ENCODE results near the gene ZNF410. TPM values are rescaled to one million over a fixed set of nuclear protein-coding genes. Genes with fewer than 3 reads are reported as not detected.
"Not testable (repeated sequence)": the region's sequence is repeated elsewhere in the genome, so short reads cannot be mapped to it uniquely, and the experiment has no call there.

Gene ZNF410
- total and polyA plus RNA-seq, 5 donors from 2014 or later: 76.8 to 93.2 (median 82.6) TPM

DNA sequence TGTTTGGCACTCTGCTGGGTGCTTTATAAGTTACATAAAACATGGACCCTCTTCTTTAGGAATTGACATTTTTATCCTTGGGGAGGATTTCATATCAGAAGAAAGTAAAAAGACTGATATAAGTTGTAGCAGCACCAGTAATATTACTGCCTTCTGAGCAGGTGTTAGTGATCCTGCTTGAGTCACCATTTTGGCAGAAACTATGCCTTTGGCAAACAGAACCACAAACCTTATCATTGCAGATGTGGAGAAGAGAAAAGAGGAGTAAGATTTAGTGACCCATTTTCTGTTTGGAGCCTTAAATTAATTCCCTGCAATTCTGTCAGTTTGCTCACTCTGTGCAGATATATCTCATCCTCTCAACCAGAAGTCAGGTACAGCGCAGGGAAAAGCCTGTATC is 23.0 kb downstream of the ZNF410 start:
- peaks cover 6 to 13% (median 7%) of the 10 kb centered on the region in 4 donors for H3K4me1 Mint-ChIP-seq
- Histone ChIP-seq H3K4me3 (ENCODE audit: low read depth, low read length) (no peak overlapping the region), H3K27me3 (ENCODE audit: control insufficient read depth, insufficient read depth, low read length) (no peaks in the 10 kb centered on the region), H3K9me3 (ENCODE audit: control insufficient read depth in 2 of 2, low read length in 2 of 2) (peaks cover 0 to 6% of the 10 kb centered on the region in 2 experiments), H3K4me1 (ENCODE audit: control insufficient read depth, insufficient read depth, low read length, poor library complexity, severe bottlenecking) (no peaks in the 10 kb centered on the region), H3K27ac (ENCODE audit: insufficient read depth, low read length, poor library complexity, severe bottlenecking) (no peak overlapping the region), H3K36me3 (ENCODE audit: control insufficient read depth, insufficient read depth, low read length) (peaks cover 84% of the 10 kb centered on the region)
- H3K27me3 Mint-ChIP-seq: no peaks in the 10 kb centered on the region
- DNase-seq: no peak
- H3K36me3 Mint-ChIP-seq: peaks cover 70% of the 10 kb centered on the region
- H3K9me3 Mint-ChIP-seq: peaks cover 0 to 13% (median 2%) of the 10 kb centered on the region in 7 donors
- no peak for ATAC-seq (ENCODE audit: low read depth in 2 of 2)
- H3K4me3 Mint-ChIP-seq: no peak overlapping the region
- peak overlapping the region in 1 of 3 donors; percentile 66 for H3K27ac Mint-ChIP-seq

DNA sequence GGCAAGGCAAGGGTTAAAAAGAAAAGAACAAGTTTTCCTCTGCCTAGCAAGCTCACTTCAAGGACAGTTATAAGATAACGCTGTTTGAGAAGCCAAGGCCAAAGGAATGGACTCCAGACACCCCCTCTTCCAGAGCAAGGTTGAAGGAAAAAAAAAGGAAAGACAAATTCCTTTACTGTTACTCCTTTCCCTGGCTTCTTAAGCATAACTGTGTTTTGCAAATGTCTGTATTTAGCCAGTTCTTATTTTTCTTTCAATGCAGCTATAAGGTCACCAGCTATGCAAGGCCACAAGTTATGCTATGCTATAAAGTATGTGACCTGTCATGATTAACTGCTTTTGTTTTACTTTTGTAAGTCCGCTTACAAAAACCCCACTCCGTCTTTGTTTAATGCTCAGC is 26.6 kb downstream of the ZNF410 start:
- no peak overlapping the region for H3K27ac Mint-ChIP-seq
- Histone ChIP-seq H3K27me3 (ENCODE audit: control insufficient read depth, insufficient read depth, low read length) (no peaks in the 10 kb centered on the region), H3K27ac (ENCODE audit: insufficient read depth, low read length, poor library complexity, severe bottlenecking) (no peak overlapping the region), H3K4me3 (ENCODE audit: low read depth, low read length) (no peak overlapping the region), H3K4me1 (ENCODE audit: control insufficient read depth, insufficient read depth, low read length, poor library complexity, severe bottlenecking) (no peaks in the 10 kb centered on the region), H3K36me3 (ENCODE audit: control insufficient read depth, insufficient read depth, low read length) (peaks cover 63% of the 10 kb centered on the region), H3K9me3 (ENCODE audit: control insufficient read depth in 2 of 2, low read length in 2 of 2) (peaks cover 0 to 6% of the 10 kb centered on the region in 2 experiments)
- peaks cover 60% of the 10 kb centered on the region for H3K36me3 Mint-ChIP-seq
- H3K4me3 Mint-ChIP-seq: no peak overlapping the region
- no peaks in the 10 kb centered on the region for H3K27me3 Mint-ChIP-seq
- peaks cover 0 to 13% (median 2%) of the 10 kb centered on the region in 7 donors for H3K9me3 Mint-ChIP-seq
- no peak for ATAC-seq (ENCODE audit: low read depth in 2 of 2)
- no peak for DNase-seq
- H3K4me1 Mint-ChIP-seq: peaks cover 6 to 17% (median 13%) of the 10 kb centered on the region in 4 donors

DNA sequence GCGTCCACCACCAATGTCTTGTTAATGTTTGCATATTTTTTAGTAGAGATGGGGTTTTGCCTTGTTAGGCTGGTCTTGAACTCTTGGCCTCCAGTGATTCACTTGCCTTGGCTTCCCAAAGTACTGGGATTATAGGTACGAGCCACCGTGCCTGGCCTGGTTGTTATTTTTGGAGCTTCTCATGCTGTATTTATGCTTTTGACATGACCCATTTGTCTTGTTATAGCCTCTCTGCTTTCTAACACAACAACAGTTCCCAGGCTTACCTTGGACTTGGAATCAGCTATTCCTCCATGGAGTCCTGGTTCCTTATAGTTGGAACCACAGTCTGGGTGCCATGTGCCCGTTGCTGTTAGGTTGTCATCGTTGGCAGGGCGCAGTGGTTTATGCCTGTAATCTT is 29.7 kb downstream of the ZNF410 start:
- Mint-ChIP-seq H3K4me3 (no peak overlapping the region), H3K36me3 (peaks cover 44% of the 10 kb centered on the region), H3K27ac (peak overlapping the region in 1 of 3 donors; percentile 71), H3K4me1 (peaks cover 0 to 12% (median 10%) of the 10 kb centered on the region in 4 donors), H3K9me3 (peaks cover 0 to 11% (median 2%) of the 10 kb centered on the region in 7 donors), H3K27me3 (no peaks in the 10 kb centered on the region)
- H3K27me3 ChIP-seq (ENCODE audit: control insufficient read depth, insufficient read depth, low read length): no peaks in the 10 kb centered on the region
- peaks cover 61% of the 10 kb centered on the region for H3K36me3 ChIP-seq (ENCODE audit: control insufficient read depth, insufficient read depth, low read length)
- no peak for ATAC-seq (ENCODE audit: low read depth in 2 of 2)
- DNase-seq: no peak
- H3K9me3 ChIP-seq (ENCODE audit: control insufficient read depth in 2 of 2, low read length in 2 of 2): peaks cover 0 to 6% of the 10 kb centered on the region in 2 experiments
- no peak overlapping the region for H3K27ac ChIP-seq (ENCODE audit: insufficient read depth, low read length, poor library complexity, severe bottlenecking)
- no peaks in the 10 kb centered on the region for H3K4me1 ChIP-seq (ENCODE audit: control insufficient read depth, insufficient read depth, low read length, poor library complexity, severe bottlenecking)
- no peak overlapping the region for H3K4me3 ChIP-seq (ENCODE audit: low read depth, low read length)

DNA sequence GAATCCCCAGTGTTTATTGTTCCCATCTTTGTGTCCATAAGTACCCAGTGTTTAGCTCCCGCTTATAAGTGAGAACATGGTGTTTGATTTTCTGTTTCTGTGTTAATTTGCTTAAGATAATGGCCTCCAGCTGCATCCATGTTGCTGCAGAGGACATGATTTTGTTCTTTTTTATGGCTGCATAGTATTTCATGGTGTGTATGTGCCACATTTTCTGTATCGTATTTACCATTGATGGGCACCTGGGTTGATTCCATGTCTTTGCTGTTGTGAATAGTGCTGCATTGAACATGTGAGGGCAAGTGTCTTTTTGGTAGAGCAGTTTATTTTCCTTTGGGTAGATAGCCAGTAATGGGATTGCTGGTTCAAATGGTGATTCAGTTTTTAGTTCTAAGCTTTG is 32.8 kb downstream of the ZNF410 start:
- not testable (repeated sequence) for H3K27me3 ChIP-seq (ENCODE audit: control insufficient read depth, insufficient read depth, low read length); H3K9me3 Mint-ChIP-seq; H3K4me1 ChIP-seq (ENCODE audit: control insufficient read depth, insufficient read depth, low read length, poor library complexity, severe bottlenecking); H3K27ac ChIP-seq (ENCODE audit: insufficient read depth, low read length, poor library complexity, severe bottlenecking); H3K27me3 Mint-ChIP-seq; DNase-seq; H3K9me3 ChIP-seq (ENCODE audit: control insufficient read depth in 2 of 2, low read length in 2 of 2); H3K4me3 Mint-ChIP-seq; ATAC-seq (ENCODE audit: low read depth in 2 of 2); H3K4me3 ChIP-seq (ENCODE audit: low read depth, low read length)
- H3K36me3 ChIP-seq (ENCODE audit: control insufficient read depth, insufficient read depth, low read length): peaks cover 67% of the 10 kb centered on the region
- H3K27ac Mint-ChIP-seq: peak overlapping the region in 2 of 3 donors; percentile 20 to 73
- H3K4me1 Mint-ChIP-seq: peaks cover 0 to 12% (median 9%) of the 10 kb centered on the region in 4 donors
- peaks cover 33% of the 10 kb centered on the region for H3K36me3 Mint-ChIP-seq

DNA sequence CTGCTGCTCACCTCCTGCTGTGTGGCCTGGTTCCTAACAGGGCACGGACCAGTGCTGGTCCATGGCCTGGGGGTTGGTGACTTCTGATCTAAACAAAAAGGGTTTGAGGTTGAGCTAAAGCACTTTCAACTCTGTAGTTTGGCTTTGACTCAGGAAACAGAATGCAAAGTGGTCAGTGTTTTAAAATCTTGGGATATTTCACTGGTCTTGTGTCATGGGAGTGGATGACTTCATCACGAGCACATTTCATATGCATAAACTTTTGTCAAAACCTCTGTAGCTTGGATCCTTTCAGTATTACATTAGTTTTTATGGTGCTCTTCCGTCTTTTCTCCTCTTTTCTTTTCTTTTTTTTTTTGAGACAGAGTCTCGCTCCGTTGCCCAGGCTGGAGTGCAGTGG is 37.7 kb downstream of the ZNF410 start:
- Mint-ChIP-seq H3K27me3 (no peaks in the 10 kb centered on the region), H3K4me3 (no peak overlapping the region), H3K9me3 (no peaks in the 10 kb centered on the region), H3K4me1 (peaks cover 4 to 7% (median 4%) of the 10 kb centered on the region in 4 donors), H3K36me3 (peaks cover 48% of the 10 kb centered on the region), H3K27ac (no peak overlapping the region)
- no peak overlapping the region for H3K27ac ChIP-seq (ENCODE audit: insufficient read depth, low read length, poor library complexity, severe bottlenecking)
- H3K9me3 ChIP-seq (ENCODE audit: control insufficient read depth in 2 of 2, low read length in 2 of 2): no peaks in the 10 kb centered on the region
- ATAC-seq (ENCODE audit: low read depth in 2 of 2): no peak
- no peaks in the 10 kb centered on the region for H3K27me3 ChIP-seq (ENCODE audit: control insufficient read depth, insufficient read depth, low read length)
- no peak for DNase-seq
- H3K4me3 ChIP-seq (ENCODE audit: low read depth, low read length): no peak overlapping the region
- H3K36me3 ChIP-seq (ENCODE audit: control insufficient read depth, insufficient read depth, low read length): peaks cover 96% of the 10 kb centered on the region
- H3K4me1 ChIP-seq (ENCODE audit: control insufficient read depth, insufficient read depth, low read length, poor library complexity, severe bottlenecking): no peaks in the 10 kb centered on the region

DNA sequence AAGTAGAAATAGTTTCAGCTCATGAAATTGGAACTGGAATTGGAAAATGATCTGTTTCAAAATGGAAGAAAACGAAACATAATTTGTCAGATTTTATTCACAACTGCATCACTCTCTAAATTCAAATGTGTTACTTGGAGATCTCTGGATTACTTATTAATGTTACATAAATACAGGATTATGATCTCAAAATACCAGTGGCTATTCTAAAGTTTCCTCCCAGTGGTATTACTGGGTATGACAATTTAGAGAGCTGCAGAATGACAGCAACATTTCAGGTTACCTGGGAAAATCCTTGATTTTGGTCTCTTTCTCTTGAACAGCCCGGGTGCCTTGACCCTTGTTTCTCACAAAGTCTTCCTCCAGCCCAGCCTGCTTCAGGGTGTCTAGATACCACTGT is 49.0 kb downstream of the ZNF410 start:
- Mint-ChIP-seq H3K36me3 (peaks cover 26% of the 10 kb centered on the region), H3K27me3 (no peaks in the 10 kb centered on the region), H3K4me1 (peaks cover 0 to 5% (median 3%) of the 10 kb centered on the region in 4 donors), H3K9me3 (peaks cover 0 to 2% (median 0%) of the 10 kb centered on the region in 7 donors), H3K27ac (peak overlapping the region in 1 of 3 donors; percentile 52), H3K4me3 (no peak overlapping the region)
- Histone ChIP-seq H3K4me3 (ENCODE audit: low read depth, low read length) (no peak overlapping the region), H3K27me3 (ENCODE audit: control insufficient read depth, insufficient read depth, low read length) (no peaks in the 10 kb centered on the region), H3K36me3 (ENCODE audit: control insufficient read depth, insufficient read depth, low read length) (peaks cover 45% of the 10 kb centered on the region), H3K4me1 (ENCODE audit: control insufficient read depth, insufficient read depth, low read length, poor library complexity, severe bottlenecking) (no peaks in the 10 kb centered on the region), H3K27ac (ENCODE audit: insufficient read depth, low read length, poor library complexity, severe bottlenecking) (no peak overlapping the region), H3K9me3 (ENCODE audit: control insufficient read depth in 2 of 2, low read length in 2 of 2) (no peaks in the 10 kb centered on the region)
- DNase-seq (peak in 1 of 3 donors; percentile 9), ATAC-seq (ENCODE audit: low read depth in 2 of 2) (no peak)

DNA sequence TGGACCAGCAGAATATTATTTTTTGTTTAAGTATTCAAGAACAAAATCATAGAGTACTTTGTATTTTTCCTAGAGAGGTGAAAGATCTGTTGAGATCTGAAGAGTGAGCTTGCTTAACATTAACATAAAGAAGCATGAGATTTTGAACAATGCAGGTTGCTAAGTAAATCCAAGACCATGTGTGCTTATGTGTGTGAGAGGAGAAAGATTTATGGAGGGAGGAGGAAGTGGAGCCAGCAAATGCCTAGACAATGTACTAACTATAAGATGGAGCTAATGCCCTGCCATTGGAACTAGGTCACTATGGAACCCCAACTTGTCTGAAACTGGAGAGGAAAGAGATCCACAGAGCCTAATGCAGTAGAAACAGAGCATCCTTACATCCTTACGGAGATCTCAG is 49.9 kb downstream of the ZNF410 start:
- H3K36me3 Mint-ChIP-seq: peaks cover 22% of the 10 kb centered on the region

DNA sequence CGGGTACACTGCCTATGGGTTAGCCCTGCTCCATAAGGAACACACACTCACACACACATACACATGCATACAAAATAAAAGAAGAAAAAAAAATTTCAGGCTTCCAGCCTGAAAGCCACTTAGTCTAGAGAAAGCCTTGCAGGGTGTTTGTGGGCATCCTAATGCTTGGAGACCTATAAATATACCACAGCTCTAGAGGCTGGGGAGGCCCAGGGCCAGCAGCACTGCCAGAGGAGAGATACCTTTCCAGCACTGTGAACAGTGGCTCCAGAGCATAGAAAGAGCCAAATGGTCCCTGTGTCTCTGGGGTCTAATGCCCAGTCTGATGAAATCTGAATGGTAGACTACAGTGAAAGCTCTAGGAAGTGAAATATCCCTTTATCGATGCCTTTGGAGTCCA is 50.4 kb downstream of the ZNF410 start:
- H3K27ac Mint-ChIP-seq: peak overlapping the region in 2 of 3 donors; percentile 2 to 90
- H3K36me3 ChIP-seq (ENCODE audit: control insufficient read depth, insufficient read depth, low read length): peaks cover 32% of the 10 kb centered on the region

More for the DNA sequence above, 49.9 kb downstream of the ZNF410 start:
- Mint-ChIP-seq H3K27me3 (no peaks in the 10 kb centered on the region), H3K9me3 (peaks cover 0 to 2% (median 0%) of the 10 kb centered on the region in 7 donors), H3K4me3 (no peak overlapping the region), H3K4me1 (peaks cover 0 to 5% (median under 1%) of the 10 kb centered on the region in 4 donors), H3K27ac (peak overlapping the region; percentile 1 to 90 (median 2))
- Histone ChIP-seq H3K27me3 (ENCODE audit: control insufficient read depth, insufficient read depth, low read length) (no peaks in the 10 kb centered on the region), H3K4me1 (ENCODE audit: control insufficient read depth, insufficient read depth, low read length, poor library complexity, severe bottlenecking) (no peaks in the 10 kb centered on the region), H3K36me3 (ENCODE audit: control insufficient read depth, insufficient read depth, low read length) (peaks cover 36% of the 10 kb centered on the region), H3K9me3 (ENCODE audit: control insufficient read depth in 2 of 2, low read length in 2 of 2) (no peaks in the 10 kb centered on the region), H3K4me3 (ENCODE audit: low read depth, low read length) (no peak overlapping the region), H3K27ac (ENCODE audit: insufficient read depth, low read length, poor library complexity, severe bottlenecking) (no peak overlapping the region)
- DNase-seq: no peak
- no peak for ATAC-seq (ENCODE audit: low read depth in 2 of 2)

More for the DNA sequence above, 50.4 kb downstream of the ZNF410 start:
- Histone ChIP-seq H3K9me3 (ENCODE audit: control insufficient read depth in 2 of 2, low read length in 2 of 2) (no peaks in the 10 kb centered on the region), H3K4me3 (ENCODE audit: low read depth, low read length) (no peak overlapping the region), H3K4me1 (ENCODE audit: control insufficient read depth, insufficient read depth, low read length, poor library complexity, severe bottlenecking) (no peaks in the 10 kb centered on the region), H3K27me3 (ENCODE audit: control insufficient read depth, insufficient read depth, low read length) (no peaks in the 10 kb centered on the region), H3K27ac (ENCODE audit: insufficient read depth, low read length, poor library complexity, severe bottlenecking) (no peak overlapping the region)
- Mint-ChIP-seq H3K4me3 (no peak overlapping the region), H3K4me1 (peaks cover 0 to 5% (median 0%) of the 10 kb centered on the region in 4 donors), H3K9me3 (peaks cover 0 to 2% (median 0%) of the 10 kb centered on the region in 7 donors), H3K36me3 (peaks cover 22% of the 10 kb centered on the region), H3K27me3 (no peaks in the 10 kb centered on the region)
- DNase-seq (no peak), ATAC-seq (ENCODE audit: low read depth in 2 of 2) (no peak)

Data from CD4-positive, CD25-positive, alpha-beta regulatory T cell (primary cell).